GM12891 (cell line): ENCODE measurements around the gene MYO5B.

Experiments used
- PAX5 ChIP-seq: IDR thresholded peaks from 2 replicates; pipeline ENCODE4 v1.6.1; 2011; ENCODE audit warnings: low read length, moderate library complexity, mild to moderate bottlenecking; ENCODE audit not compliant: insufficient read depth, severe bottlenecking
- POLR2A ChIP-seq: IDR thresholded peaks from 2 replicates; pipeline ENCODE4 v1.6.1; 2011; ENCODE audit warnings: low read depth, low read length, control low read depth
- POLR2AphosphoS5 ChIP-seq: IDR thresholded peaks from 2 replicates; pipeline ENCODE4 v1.6.1; 2011; ENCODE audit warnings: low read depth, low read length, control low read depth
- SPI1 ChIP-seq: IDR thresholded peaks from 2 replicates; pipeline ENCODE4 v1.6.1; 2011; ENCODE audit warnings: low read depth, low read length, control low read depth

GRCh38 chr18:50055488-50055887, 139.5 kb downstream of the MYO5B start:
- TF ChIP-seq PAX5 (no peak), POLR2A (no peak), SPI1 (no peak), POLR2AphosphoS5 (no peak)
